ENCODE results near the gene SPOPL.
"Not testable (repeated sequence)": the region's sequence is repeated elsewhere in the genome, so short reads cannot be mapped to it uniquely, and the experiment has no call there.

The SPOPL gene

DNA sequence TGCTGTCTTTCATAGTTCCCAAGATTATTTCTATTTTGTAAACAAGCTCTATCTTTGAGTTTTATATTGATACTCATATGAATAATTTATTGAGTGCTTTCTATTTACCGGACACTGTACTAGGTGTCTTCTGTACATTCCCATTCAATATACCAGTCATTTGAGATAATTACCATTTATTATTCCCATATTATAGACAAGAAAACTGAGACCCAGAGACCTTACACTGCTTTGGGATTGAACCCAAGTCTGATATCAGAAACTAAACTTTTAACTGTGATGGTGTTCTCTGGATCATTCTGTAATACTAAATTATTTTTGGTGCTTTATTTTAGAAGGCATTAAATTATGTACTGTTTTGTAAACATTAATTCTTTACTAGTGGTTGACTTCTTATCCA lies 17.3 kb downstream of the SPOPL start:
- Mint-ChIP-seq H3K4me3 (no peak overlapping the region), H3K36me3 (ENCODE audit: insufficient read depth) (peaks cover 3% of the 10 kb centered on the region), H3K4me1 (ENCODE audit: low read depth in 2 of 2) (peaks cover 37 to 67% of the 10 kb centered on the region in 2 donors), H3K27ac (no peak overlapping the region), H3K9me3 (no peaks in the 10 kb centered on the region), H3K27me3 (no peaks in the 10 kb centered on the region)
- no peak for ATAC-seq (replicated peaks)
- no peak for DNase-seq

DNA sequence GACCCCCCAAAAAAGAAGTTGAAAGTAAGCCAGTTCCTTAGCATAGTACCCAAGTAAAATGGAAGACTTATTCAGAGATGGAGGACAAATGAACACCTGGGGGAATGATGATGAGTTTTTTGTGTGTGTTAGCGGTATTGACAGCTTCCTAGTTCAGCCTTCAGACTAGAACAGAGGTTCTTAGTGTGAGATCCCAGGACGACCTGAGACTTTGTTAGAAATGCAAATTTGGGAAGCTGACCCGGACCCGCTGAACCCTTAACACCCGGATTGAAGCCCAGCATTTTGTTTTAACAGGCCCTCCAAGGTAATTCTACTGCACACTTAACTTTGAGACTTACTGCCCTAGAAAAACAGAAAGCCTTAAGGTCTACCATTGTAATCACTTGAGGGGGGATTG lies 20.3 kb downstream of the SPOPL start:
- H3K4me3 Mint-ChIP-seq: no peak overlapping the region
- no peak overlapping the region for H3K27ac Mint-ChIP-seq
- H3K27me3 Mint-ChIP-seq: no peaks in the 10 kb centered on the region
- peaks cover 3% of the 10 kb centered on the region for H3K36me3 Mint-ChIP-seq (ENCODE audit: insufficient read depth)
- DNase-seq (no peak), ATAC-seq (replicated peaks) (no peak)
- H3K9me3 Mint-ChIP-seq: peaks cover 5 to 8% of the 10 kb centered on the region in 2 donors
- H3K4me1 Mint-ChIP-seq (ENCODE audit: low read depth in 2 of 2): peaks cover 40 to 60% of the 10 kb centered on the region in 2 donors

DNA sequence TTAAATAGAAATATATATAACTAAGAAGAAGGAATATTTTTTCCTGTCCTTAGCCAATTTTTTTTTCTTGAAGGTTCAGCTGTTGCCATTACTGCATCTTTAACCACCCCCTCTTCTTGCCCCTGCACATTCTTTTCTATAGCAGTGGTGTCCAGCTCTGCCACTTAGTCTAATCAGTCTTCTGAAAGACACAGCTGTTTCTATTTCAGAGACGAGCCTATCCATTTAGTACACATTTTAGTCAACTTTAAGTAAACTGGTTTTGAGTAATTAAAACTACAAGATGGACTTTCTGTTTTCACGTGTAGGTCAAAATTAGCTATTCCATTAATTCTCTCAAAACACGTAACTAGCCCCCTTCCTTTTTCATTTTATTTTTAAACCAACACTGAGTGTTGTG lies 21.0 kb downstream of the SPOPL start:
- H3K27ac Mint-ChIP-seq: peak overlapping the region in 1 of 2 donors; percentile 23
- DNase-seq (no peak), ATAC-seq (replicated peaks) (no peak)
- H3K27me3 Mint-ChIP-seq: no peaks in the 10 kb centered on the region
- H3K36me3 Mint-ChIP-seq (ENCODE audit: insufficient read depth): peaks cover 3% of the 10 kb centered on the region
- peak overlapping the region in 1 of 2 donors; percentile 7 for H3K4me3 Mint-ChIP-seq
- peaks cover 42 to 62% of the 10 kb centered on the region in 2 donors for H3K4me1 Mint-ChIP-seq (ENCODE audit: low read depth in 2 of 2)
- peaks cover 5 to 8% of the 10 kb centered on the region in 2 donors for H3K9me3 Mint-ChIP-seq

DNA sequence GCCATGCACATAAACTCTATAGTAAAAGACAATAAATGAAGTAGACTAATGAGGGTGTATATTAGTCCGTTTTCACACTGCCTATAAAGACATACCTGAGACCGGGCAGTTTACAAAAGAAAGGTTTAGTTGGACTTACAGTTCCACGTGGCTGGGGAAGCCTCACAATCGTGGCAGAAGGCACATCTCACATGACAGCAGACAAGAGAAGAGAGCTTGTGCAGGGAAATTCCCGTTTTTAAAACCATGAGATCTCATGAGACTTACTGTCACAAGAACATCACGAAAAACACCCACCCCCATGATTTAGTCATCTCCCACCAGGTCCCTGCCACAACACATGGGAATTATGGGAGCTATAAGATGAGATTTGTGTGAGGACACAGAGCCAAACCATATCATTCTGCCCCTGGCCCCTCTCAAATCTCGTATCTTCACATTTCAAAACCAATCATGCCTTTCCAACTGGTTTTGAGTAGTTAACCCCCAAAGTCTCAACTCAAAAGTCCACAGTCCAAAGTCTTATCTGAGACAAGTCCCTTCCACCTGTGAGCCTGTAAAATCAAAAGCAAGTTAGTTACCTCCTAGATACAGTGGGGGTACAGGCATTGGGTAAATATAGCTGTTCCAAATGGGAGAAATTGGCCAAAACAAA lies 21.6 kb downstream of the SPOPL start:
- not testable (repeated sequence) for DNase-seq; H3K36me3 Mint-ChIP-seq (ENCODE audit: insufficient read depth); ATAC-seq (replicated peaks); H3K9me3 Mint-ChIP-seq; H3K27me3 Mint-ChIP-seq
- Mint-ChIP-seq H3K27ac (peak overlapping the region in 1 of 2 donors; percentile 23), H3K4me3 (peak overlapping the region in 1 of 2 donors; percentile 7), H3K4me1 (ENCODE audit: low read depth in 2 of 2) (peaks cover 47 to 63% of the 10 kb centered on the region in 2 donors)

DNA sequence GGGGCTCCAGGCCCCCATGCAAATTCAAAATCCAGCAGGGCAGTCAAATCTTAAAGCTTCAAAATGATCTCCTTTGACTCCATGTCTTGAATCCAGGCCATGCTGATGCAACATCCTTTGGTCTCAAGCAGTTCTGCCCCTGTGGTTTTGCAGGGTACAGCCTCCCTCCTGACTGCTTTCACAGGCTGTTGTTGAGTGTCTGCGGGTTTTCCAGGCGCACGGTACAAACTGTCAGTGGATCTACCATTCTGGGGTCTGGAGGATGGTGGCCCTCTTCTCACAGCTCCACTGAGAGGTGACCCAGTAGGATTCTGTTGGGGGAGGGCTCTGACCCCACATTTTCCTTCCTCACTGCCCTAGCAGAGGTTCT lies 22.1 kb downstream of the SPOPL start:
- peaks cover 49 to 63% of the 10 kb centered on the region in 2 donors for H3K4me1 Mint-ChIP-seq (ENCODE audit: low read depth in 2 of 2)
- H3K27me3 Mint-ChIP-seq; DNase-seq; H3K4me3 Mint-ChIP-seq; H3K27ac Mint-ChIP-seq; H3K36me3 Mint-ChIP-seq (ENCODE audit: insufficient read depth); H3K9me3 Mint-ChIP-seq: not testable (repeated sequence)
- ATAC-seq (replicated peaks): peak; percentile 52

DNA sequence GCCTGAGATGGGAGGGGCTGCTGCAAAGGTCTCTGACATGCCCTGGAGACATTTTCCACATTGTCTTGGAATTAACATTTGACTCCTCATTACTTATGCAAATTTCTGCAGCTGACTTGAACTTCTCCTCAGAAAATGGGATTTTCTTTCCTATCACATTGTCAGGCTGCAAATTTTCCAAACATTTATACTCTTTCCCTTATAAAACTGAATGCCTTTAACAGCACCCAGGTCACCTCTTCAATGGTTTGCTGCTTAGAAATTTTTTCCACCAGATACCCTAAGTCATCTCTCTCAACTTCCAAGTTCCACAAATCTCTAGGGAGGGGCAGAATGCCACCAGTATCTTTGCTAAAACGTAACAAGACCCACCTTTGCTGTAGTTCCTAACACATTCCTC lies 22.8 kb downstream of the SPOPL start:
- ATAC-seq (replicated peaks); DNase-seq; H3K9me3 Mint-ChIP-seq; H3K27me3 Mint-ChIP-seq; H3K4me3 Mint-ChIP-seq; H3K27ac Mint-ChIP-seq; H3K36me3 Mint-ChIP-seq (ENCODE audit: insufficient read depth): not testable (repeated sequence)
- H3K4me1 Mint-ChIP-seq (ENCODE audit: low read depth in 2 of 2): peaks cover 48 to 65% of the 10 kb centered on the region in 2 donors

DNA sequence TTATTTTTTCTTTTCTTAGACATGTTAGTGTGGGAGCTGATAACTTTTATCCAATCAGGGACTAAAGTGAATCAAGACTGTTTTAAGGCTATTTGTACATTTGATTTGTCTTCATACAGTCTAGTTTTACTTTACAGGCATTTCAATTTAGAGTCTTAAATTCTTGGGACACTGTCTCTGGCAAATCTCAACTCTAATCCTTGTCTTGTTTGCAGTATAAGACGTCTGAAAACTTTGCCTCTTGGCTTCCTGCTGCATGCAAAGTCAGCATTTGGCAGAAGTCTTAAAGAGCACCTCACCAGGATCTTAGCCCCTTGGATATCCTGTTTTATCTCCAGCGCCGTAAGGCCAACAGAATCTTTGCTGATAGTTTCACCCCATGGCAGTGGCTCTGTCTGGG lies 30.3 kb downstream of the SPOPL start:
- Mint-ChIP-seq H3K4me3 (no peak overlapping the region), H3K27ac (no peak overlapping the region), H3K27me3 (no peaks in the 10 kb centered on the region), H3K36me3 (ENCODE audit: insufficient read depth) (no peaks in the 10 kb centered on the region), H3K9me3 (no peaks in the 10 kb centered on the region), H3K4me1 (ENCODE audit: low read depth in 2 of 2) (peaks cover 30 to 60% of the 10 kb centered on the region in 2 donors)
- ATAC-seq (replicated peaks): no peak
- DNase-seq: no peak

DNA sequence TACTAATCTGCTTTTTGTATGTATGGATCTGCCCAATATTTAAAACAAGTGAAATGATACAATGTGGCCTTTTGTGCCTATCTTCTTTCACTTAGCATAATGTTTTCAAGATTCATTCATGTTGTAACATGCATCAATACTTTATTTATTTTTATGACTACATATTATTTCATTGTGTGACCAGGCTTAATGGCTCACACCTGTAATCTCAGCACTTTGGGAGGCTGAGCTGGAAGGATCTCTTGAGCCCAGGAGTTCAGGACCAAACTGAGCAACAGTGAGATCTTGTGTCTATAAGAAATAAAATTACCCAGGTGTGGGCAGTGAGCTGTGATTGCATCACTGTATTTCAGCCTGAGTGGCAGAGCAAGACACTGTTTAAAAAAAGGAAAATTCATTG lies 33.2 kb downstream of the SPOPL start:
- DNase-seq (no peak), ATAC-seq (replicated peaks) (no peak)
- no peak overlapping the region for H3K27ac Mint-ChIP-seq

DNA sequence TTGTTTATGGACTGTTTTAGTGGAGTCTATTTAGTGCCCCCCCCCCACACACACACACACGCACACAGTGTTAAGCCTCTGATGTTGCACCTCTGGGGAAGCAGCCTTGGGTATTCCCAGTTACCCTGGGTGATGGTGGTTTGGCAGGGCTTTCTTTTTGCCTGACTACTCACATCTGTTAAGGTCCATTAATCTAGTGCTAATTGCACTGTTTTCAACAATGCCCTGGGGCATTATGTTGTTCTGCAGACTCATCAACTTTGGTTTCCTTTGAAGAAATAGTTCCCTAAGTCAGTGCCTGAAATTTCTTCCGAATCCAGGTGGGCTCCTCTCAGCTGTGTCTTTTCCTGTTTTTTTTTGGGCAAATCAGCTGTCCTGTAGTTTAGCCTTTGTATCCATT lies 34.7 kb downstream of the SPOPL start:
- Mint-ChIP-seq H3K4me3 (no peak overlapping the region), H3K4me1 (ENCODE audit: low read depth in 2 of 2) (peaks cover 12 to 48% of the 10 kb centered on the region in 2 donors), H3K27ac (peak overlapping the region in 1 of 2 donors; percentile 61), H3K27me3 (no peaks in the 10 kb centered on the region), H3K36me3 (ENCODE audit: insufficient read depth) (peaks cover 6% of the 10 kb centered on the region), H3K9me3 (peaks cover 0 to 4% of the 10 kb centered on the region in 2 donors)
- DNase-seq (no peak), ATAC-seq (replicated peaks) (no peak)

More for the DNA sequence above, 33.2 kb downstream of the SPOPL start:
- Mint-ChIP-seq H3K4me3 (no peak overlapping the region), H3K27me3 (no peaks in the 10 kb centered on the region), H3K4me1 (ENCODE audit: low read depth in 2 of 2) (peaks cover 19 to 48% of the 10 kb centered on the region in 2 donors), H3K36me3 (ENCODE audit: insufficient read depth) (peaks cover 6% of the 10 kb centered on the region), H3K9me3 (peaks cover 0 to 4% of the 10 kb centered on the region in 2 donors)

DNA sequence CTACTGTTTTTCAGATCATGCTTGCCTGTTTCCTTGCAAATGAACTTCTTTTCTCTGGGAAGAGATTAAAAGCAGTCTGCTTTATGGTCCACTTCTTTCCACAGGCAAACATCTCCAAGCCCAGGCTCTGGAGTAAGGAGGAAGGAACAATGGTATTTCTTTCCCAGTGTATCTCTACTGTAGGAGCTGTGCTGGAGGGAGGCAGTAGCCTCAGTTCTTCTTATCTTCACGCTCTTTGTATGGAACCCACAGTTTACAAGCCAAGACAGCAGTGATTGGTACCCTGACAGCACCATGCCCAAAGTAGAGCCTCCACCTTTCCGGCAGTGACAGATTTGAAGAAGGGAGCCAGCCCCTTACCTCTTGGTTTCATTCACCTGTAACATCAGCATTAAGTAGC lies 35.2 kb downstream of the SPOPL start:
- Mint-ChIP-seq H3K4me1 (ENCODE audit: low read depth in 2 of 2) (peaks cover 15 to 50% of the 10 kb centered on the region in 2 donors), H3K27ac (no peak overlapping the region), H3K9me3 (peaks cover 4% of the 10 kb centered on the region in 2 donors), H3K36me3 (ENCODE audit: insufficient read depth) (peaks cover 6% of the 10 kb centered on the region), H3K27me3 (no peaks in the 10 kb centered on the region), H3K4me3 (no peak overlapping the region)
- ATAC-seq (replicated peaks) (no peak), DNase-seq (no peak)

DNA sequence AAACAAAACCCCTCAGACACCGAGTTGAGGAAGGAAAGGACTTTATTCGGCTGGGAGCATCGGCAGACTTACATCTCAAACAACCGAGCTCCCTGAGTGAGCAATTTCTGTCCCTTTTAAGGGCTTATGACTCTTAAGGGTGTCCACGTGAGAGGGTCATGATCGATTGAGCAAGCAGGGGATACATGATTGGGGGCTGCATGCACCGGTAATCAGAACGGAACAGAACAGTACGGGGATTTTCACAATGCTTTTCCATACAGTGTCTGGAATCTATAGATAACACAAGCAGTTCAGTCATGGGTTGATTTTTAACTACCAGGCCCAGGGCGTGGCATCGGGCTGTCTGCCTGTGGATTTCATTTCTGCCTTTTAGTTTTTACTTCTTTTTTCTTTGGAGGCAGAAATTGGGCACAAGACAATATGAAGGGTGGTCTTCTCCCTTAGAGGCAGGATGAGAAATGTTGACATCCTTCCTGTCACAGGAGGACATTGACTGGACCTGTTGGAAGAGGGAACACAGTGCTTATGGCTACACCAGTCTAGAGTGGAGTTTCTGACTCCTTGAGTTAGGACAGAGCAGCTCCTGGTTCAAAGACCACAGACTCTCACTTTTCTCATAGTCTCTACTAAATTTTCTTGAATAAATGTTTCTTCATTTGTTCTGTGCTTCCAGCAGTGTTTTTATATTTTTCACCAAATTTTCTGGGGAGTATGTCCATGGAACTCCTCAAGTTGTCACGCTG lies 35.8 kb downstream of the SPOPL start:
- H3K27me3 Mint-ChIP-seq: no peaks in the 10 kb centered on the region
- H3K4me1 Mint-ChIP-seq (ENCODE audit: low read depth in 2 of 2): peaks cover 19 to 56% of the 10 kb centered on the region in 2 donors
- H3K4me3 Mint-ChIP-seq: no peak overlapping the region
- no peak overlapping the region for H3K27ac Mint-ChIP-seq
- H3K36me3 Mint-ChIP-seq (ENCODE audit: insufficient read depth): peaks cover 6% of the 10 kb centered on the region
- ATAC-seq (replicated peaks) (no peak), DNase-seq (no peak)
- peaks cover 7% of the 10 kb centered on the region in 2 donors for H3K9me3 Mint-ChIP-seq

DNA sequence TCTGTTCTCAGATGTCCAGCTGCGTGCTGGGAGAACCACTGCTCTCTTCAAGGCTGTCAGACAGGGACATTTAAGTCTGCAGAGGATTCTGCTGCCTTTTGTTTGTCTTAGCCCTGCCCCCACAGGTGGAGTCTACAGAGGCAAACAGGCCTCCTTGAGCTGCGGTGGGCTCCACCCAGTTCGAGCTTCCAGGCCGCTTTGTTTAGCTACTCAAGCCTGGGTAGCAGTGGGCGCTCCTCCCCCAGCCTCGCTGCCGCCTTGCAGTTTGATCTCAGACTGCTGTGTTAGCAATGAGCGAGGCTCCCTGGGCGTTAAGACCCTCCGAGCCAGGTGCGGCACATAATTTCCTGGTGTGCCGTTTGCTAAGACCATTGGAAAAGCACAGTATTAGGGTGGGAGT lies 42.6 kb downstream of the SPOPL start:
- not testable (repeated sequence) for H3K4me3 Mint-ChIP-seq
- H3K4me1 Mint-ChIP-seq (ENCODE audit: low read depth in 2 of 2): peaks cover 25 to 56% of the 10 kb centered on the region in 2 donors

DNA sequence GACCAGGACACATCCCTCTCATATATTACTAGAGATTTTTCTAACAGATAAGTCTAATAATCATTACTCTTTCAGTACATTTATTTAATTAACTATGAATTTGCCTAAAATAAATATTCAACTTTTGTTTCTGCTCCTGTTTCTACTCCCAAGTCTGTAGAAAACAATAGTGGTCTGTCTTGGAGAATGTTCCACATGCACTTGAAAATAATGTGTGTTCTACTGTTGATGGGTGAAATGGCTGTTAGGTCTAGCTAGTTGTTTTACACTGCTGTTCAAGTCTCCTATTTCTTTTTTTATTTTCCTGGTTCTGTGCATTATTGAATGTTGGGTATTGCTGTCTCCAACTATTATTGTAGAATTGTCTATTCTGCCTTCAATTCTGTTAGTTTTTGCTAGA lies 47.2 kb downstream of the SPOPL start:
- Mint-ChIP-seq H3K27me3 (no peaks in the 10 kb centered on the region), H3K4me3 (no peak overlapping the region), H3K9me3 (no peaks in the 10 kb centered on the region), H3K36me3 (ENCODE audit: insufficient read depth) (peaks cover 18% of the 10 kb centered on the region), H3K27ac (no peak overlapping the region), H3K4me1 (ENCODE audit: low read depth in 2 of 2) (peaks cover 12 to 34% of the 10 kb centered on the region in 2 donors)
- DNase-seq (no peak), ATAC-seq (replicated peaks) (no peak)

More for the DNA sequence above, 42.6 kb downstream of the SPOPL start:
- not testable (repeated sequence) for H3K9me3 Mint-ChIP-seq; H3K27me3 Mint-ChIP-seq; DNase-seq; H3K27ac Mint-ChIP-seq; ATAC-seq (replicated peaks); H3K36me3 Mint-ChIP-seq (ENCODE audit: insufficient read depth)

DNA sequence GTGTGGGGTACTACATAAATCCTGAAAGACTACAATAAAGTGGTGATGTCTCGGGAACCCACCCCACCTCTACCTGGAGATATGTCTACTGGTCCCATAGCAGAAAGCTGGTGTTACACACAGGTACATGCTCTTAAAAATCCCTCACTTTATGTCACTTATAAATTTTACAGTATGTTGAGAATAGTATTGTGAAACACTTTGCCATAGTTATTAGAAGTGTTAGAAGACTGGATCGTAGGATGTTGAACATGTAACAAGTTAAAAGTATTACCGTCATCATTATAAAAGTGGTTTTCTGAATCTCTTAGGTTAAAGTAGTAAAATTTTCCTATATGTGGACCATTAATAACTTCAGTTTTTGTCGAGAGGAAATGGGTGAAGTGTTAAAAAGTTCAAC lies 48.6 kb downstream of the SPOPL start:
- Mint-ChIP-seq H3K36me3 (ENCODE audit: insufficient read depth) (peaks cover 25% of the 10 kb centered on the region), H3K4me1 (ENCODE audit: low read depth in 2 of 2) (peaks cover 5 to 25% of the 10 kb centered on the region in 2 donors), H3K27ac (peak overlapping the region in 1 of 2 donors; percentile 19), H3K4me3 (no peak overlapping the region), H3K9me3 (no peaks in the 10 kb centered on the region), H3K27me3 (no peaks in the 10 kb centered on the region)
- ATAC-seq (replicated peaks): no peak
- no peak for DNase-seq
